Measurements from ENCODE around the gene OR2V1. TPM values are rescaled to one million over a fixed set of nuclear protein-coding genes. Genes with fewer than 3 reads are reported as not detected.
"Not testable (repeated sequence)": the region's sequence is repeated elsewhere in the genome, so short reads cannot be mapped to it uniquely, and the experiment has no call there.

The OR2V1 gene
- total RNA-seq, 2 donors from 2014 or later, result not detected

DNA sequence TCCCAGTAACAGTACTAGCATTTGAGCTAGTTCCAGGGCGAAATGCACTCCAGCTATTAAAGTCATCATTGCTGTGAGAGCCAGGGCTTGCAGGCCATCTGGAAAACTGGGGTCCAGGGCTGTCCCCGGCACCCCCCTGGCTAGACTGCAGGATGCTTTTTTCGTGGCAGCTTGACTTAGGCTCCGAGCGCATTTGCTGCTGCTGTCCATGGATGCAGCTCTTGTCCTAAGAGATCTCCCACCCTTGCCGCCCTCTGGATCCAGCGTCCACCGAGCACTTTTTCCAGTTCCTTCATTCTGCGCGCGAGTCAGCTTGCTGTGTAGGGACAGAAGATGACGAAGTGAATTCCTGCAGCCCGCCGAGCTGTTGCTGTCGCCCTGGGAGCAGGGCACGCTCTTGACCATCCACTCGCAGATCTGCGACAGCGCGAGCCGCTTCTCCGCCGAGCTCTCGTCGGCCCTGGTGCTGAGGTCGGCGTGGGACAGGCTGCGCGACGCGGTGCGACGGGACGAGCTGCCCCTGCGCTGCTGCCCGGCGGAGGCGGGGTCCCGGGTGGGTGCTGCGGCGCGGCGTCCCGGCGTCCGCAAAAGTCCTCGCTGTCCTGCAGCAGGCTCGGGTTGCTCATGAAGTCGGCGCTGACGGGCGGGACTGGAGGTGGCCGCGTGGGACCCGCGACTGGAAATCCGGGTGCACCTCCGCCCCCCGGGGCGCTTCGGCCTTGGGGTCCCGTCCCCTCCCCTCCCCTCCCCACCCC is 30.7 kb downstream of the OR2V1 start:
- DNase-seq (no peak), ATAC-seq (no peak)
- peaks cover 30% of the 10 kb centered on the region for H3K27me3 Mint-ChIP-seq
- no peak overlapping the region for H3K27ac Mint-ChIP-seq
- H3K9me3 ChIP-seq (ENCODE audit: control insufficient read depth, low read length, poor library complexity, severe bottlenecking), result no peaks in the 10 kb centered on the region
- peak overlapping the region; percentile 64 for H3K4me3 Mint-ChIP-seq
- H3K4me1 Mint-ChIP-seq, result peaks cover 4% of the 10 kb centered on the region
- H3K36me3 Mint-ChIP-seq (ENCODE audit: low read depth), result peaks cover 2% of the 10 kb centered on the region

DNA sequence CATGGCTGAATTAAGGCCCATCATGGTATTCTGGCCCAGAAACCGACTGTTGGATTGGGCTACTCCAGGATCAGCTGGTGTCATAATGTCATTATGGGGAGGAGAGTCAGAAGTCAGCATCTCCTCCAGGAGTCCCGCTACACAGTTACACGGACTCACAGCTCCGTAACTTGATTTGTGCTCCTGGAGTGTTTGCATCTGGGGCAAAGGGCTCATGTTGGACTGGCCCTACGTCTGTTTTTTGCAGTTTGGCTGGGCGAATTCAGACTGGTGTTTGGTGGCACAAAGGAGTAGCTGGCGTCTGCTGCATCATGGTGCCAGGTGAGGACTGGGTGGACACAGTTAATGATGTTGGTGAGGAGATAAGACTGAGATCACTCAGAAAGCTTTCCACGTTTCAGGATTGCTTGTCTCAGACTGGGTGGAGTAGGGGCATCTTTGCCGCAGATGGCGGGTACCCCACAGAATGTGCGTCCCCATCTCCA is 31.3 kb downstream of the OR2V1 start:
- H3K4me3 Mint-ChIP-seq, result peak overlapping the region; percentile 64
- no peaks in the 10 kb centered on the region for H3K9me3 ChIP-seq (ENCODE audit: control insufficient read depth, low read length, poor library complexity, severe bottlenecking)
- H3K27ac Mint-ChIP-seq, result no peak overlapping the region
- no peak for DNase-seq
- peaks cover 2% of the 10 kb centered on the region for H3K36me3 Mint-ChIP-seq (ENCODE audit: low read depth)
- peaks cover 4% of the 10 kb centered on the region for H3K4me1 Mint-ChIP-seq
- ATAC-seq, result no peak
- peaks cover 31% of the 10 kb centered on the region for H3K27me3 Mint-ChIP-seq

DNA sequence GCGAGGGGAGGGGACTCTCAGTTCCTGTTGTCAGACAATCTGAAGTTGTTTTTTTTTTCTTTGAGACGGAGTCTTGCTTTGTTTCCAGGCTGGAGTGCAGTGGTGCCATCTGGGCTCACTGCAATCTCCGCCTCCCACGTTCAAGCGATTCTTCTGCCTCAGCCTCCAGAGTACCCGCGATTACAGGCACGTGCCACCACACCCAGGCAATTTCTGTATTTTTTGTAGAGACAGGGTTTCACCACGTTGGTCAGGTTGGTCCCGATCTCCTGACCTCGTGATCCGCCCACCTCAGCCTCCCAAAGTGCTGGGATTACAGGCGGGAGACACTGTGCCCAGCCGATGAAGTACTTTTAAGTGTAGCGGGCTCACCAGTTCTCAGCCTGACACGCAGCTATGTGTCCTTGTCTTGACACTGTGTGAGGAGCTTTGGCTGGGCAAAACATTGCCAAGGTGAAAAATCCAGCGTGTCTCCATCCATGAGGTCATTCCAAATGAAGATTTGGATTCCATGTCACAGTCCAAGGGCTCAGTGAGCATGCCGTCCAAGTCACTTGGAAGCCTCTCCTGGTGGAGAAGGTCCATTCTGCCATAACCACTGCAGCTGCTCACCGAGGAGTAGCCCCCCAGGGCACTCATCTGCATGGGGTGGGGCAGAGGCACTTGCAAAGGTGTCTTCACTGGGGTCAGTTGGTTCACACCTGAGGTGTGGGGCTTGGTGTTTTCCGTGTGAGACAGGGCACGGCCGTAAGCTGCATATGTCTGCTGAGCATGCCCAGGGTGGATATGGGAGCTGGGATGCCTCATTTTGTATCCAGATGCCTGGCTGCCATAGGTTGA is 32.0 kb downstream of the OR2V1 start:
- Mint-ChIP-seq H3K27me3 (peaks cover 25% of the 10 kb centered on the region), H3K36me3 (ENCODE audit: low read depth) (no peaks in the 10 kb centered on the region), H3K27ac (no peak overlapping the region), H3K4me1 (peaks cover under 1% of the 10 kb centered on the region), H3K4me3 (peak overlapping the region; percentile 66)
- ATAC-seq (no peak), DNase-seq (no peak)
- no peaks in the 10 kb centered on the region for H3K9me3 ChIP-seq (ENCODE audit: control insufficient read depth, low read length, poor library complexity, severe bottlenecking)

DNA sequence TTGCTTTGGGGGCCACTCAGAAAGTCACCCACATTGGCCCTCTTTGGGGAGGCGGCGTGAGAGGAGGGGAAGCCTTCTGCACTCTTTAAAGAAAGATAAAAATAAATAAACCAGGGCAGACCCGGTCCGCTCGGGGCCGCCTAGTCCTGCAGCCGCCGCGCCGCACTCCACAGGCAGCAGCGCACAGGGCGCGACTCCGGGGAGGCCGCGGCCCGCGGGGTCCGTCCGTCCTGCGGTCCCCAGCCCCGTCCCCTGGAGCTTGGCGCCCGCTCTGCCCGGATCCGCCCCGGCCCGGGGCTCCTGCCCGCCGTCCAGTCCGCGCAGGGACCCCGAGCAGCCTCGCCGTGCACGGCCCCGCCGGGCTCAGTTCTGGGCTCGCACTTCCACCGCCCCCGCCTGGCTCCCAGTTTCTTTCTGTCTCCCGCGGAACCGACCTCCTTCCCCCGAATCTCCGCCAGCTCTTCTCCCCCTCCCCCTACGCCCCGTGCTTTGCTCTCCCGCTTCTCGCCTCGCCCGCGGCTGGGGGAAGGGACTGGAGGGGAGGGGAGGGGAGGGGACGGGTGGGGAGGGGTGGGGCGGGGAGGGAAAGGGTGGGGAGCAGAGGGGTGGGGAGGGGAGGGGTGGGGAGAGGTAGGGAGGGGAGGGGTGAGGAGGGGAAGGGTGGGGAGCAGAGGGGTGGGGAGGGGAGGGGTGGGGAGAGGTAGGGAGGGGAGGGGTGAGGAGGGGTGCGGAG is 33.0 kb downstream of the OR2V1 start:
- not testable (repeated sequence) for H3K27ac Mint-ChIP-seq; H3K36me3 Mint-ChIP-seq (ENCODE audit: low read depth); H3K4me3 Mint-ChIP-seq; H3K9me3 ChIP-seq (ENCODE audit: control insufficient read depth, low read length, poor library complexity, severe bottlenecking); H3K4me1 Mint-ChIP-seq; ATAC-seq; DNase-seq
- H3K27me3 Mint-ChIP-seq, result peaks cover 30% of the 10 kb centered on the region

DNA sequence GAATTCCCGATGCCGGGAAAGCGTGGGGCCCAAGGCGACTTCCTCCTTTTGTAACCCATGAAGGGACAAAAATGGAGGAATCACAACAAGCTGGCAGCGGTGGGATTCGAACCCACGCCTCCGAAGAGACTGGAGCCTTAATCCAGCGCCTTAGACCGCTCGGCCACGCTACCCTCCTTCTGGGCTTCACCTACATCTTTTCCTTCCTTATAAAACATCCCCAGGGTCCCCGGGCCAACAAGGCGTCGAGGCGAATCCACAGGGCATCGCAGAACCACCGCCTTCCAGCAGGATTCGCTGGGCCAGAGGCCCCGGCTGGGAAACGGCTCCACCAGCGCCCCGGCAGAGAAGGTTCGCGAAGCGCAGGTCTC is 33.6 kb downstream of the OR2V1 start:
- H3K4me1 Mint-ChIP-seq; H3K36me3 Mint-ChIP-seq (ENCODE audit: low read depth); ATAC-seq; DNase-seq; H3K9me3 ChIP-seq (ENCODE audit: control insufficient read depth, low read length, poor library complexity, severe bottlenecking); H3K4me3 Mint-ChIP-seq; H3K27ac Mint-ChIP-seq: not testable (repeated sequence)
- peaks cover 36% of the 10 kb centered on the region for H3K27me3 Mint-ChIP-seq

DNA sequence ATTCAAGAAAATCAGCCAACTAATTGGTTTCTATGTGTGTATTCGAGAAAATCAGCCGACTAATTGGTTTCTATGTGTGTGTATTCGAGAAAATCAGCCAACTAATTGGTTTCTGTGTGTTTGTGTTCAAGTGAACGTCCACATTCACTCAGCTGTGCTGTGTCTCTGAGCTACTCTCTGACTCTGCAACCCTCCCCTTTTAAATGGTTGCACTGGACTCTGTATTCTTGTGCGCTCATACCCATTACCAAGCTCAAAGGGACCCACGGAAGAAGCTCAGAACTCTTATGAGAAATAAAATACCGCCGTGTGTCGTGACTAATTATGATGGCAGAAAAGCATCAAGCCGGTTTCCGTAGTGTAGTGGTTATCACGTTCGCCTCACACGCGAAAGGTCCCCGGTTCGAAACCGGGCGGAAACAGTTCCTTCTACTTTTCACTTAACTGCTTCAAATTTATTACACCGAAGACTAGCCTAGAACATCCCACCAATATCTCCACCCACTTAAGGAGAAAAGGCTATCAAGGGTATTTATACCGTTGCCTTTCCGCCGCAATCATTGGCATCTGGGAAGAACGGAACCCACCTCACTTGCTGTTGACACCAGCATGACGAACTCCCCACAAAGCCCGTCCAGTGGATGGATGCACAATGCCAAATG is 34.1 kb downstream of the OR2V1 start:
- ATAC-seq; H3K36me3 Mint-ChIP-seq (ENCODE audit: low read depth); H3K4me3 Mint-ChIP-seq: not testable (repeated sequence)

DNA sequence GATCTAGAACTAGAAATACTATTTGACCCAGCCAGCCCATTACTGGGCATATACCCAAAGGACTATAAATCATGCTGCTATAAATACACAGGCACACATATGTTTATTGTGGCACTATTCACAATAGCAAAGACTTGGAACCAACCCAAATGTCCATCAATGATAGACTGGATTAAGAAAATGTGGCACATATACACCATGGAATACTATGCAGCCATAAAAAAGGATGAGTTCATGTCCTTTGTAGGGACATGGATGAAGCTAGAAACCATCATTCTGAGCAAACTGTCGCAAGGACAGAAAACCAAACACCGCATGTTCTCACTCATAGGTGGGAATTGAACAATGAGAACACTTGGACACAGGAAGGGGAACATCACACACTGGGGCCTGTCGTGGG is 35.8 kb downstream of the OR2V1 start:
- not testable (repeated sequence) for H3K9me3 ChIP-seq (ENCODE audit: control insufficient read depth, low read length, poor library complexity, severe bottlenecking); H3K4me3 Mint-ChIP-seq; DNase-seq; ATAC-seq; H3K27ac Mint-ChIP-seq; H3K4me1 Mint-ChIP-seq; H3K36me3 Mint-ChIP-seq (ENCODE audit: low read depth)
- H3K27me3 Mint-ChIP-seq, result peaks cover 38% of the 10 kb centered on the region

More for the DNA sequence above, 34.1 kb downstream of the OR2V1 start:
- peaks cover 40% of the 10 kb centered on the region for H3K27me3 Mint-ChIP-seq
- H3K9me3 ChIP-seq (ENCODE audit: control insufficient read depth, low read length, poor library complexity, severe bottlenecking); DNase-seq; H3K27ac Mint-ChIP-seq; H3K4me1 Mint-ChIP-seq: not testable (repeated sequence)

DNA sequence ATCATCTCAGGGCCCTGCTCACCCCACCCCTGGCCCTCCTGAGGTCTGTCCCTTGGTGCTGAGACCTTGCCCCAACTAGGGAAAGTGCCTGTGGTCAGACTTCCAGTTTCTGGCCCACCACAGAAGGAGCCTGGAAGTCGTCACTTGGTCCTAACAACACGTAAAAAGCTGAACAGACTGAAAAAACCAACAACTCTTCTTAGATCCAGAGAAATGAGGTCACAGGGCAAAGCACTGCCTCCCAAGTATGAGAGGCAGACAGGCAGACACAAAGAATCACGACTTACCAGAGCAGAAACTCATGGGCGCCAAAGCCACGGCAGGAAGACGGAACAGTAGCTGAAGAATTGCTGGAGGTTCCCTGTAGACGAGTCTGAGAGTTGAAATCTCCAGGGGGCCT is 38.5 kb downstream of the OR2V1 start:
- no peak for DNase-seq
- no peak for ATAC-seq
- H3K9me3 ChIP-seq (ENCODE audit: control insufficient read depth, low read length, poor library complexity, severe bottlenecking), result no peaks in the 10 kb centered on the region
- no peaks in the 10 kb centered on the region for H3K4me1 Mint-ChIP-seq
- no peak overlapping the region for H3K27ac Mint-ChIP-seq
- no peak overlapping the region for H3K4me3 Mint-ChIP-seq
- peaks cover 3% of the 10 kb centered on the region for H3K36me3 Mint-ChIP-seq (ENCODE audit: low read depth)
- H3K27me3 Mint-ChIP-seq, result peaks cover 32% of the 10 kb centered on the region

DNA sequence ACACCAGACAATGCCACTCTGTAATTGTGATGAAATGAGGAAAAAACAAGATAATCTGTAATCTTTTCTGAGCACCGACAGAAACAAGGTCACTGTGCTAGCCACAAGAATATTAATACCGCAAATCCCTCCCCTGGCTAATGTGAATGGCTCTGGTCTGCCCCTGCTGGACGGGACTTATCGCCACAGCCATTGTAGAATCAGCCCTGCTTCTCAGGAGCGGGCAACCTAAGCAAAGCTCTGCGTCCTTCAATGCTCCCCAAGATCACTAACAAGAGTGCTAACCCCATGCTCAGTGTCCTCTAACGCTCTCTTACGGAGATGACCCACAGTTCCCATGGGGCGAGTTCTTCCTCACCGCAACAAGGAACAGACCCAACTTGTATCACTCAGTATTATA is 42.7 kb downstream of the OR2V1 start:
- no peak for DNase-seq

DNA sequence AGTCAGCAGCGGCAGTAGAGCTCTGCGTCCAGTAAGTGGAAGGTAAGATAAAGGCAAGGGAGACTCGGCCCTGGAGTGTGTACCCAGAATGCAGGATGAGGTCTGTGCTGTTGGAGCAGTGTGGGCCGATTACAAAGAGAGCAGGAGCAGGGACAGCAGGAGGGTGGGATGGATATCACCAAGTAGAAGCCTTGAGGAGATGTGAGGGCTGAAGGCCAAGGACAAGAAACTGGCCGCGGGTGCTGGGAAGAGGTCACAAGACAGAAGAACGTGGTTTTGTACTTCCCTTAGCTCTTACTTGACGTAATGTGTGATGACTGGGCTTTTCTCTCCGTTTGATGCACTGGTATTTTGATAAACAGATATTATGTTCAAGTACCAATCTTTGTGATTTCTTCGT is 43.7 kb downstream of the OR2V1 start:
- peaks cover 64% of the 10 kb centered on the region for H3K27me3 Mint-ChIP-seq
- H3K9me3 ChIP-seq (ENCODE audit: control insufficient read depth, low read length, poor library complexity, severe bottlenecking), result no peaks in the 10 kb centered on the region
- H3K4me1 Mint-ChIP-seq, result peaks cover 2% of the 10 kb centered on the region
- H3K4me3 Mint-ChIP-seq, result no peak overlapping the region
- H3K27ac Mint-ChIP-seq, result no peak overlapping the region
- DNase-seq (no peak), ATAC-seq (no peak)
- H3K36me3 Mint-ChIP-seq (ENCODE audit: low read depth), result peaks cover under 1% of the 10 kb centered on the region

More for the DNA sequence above, 42.7 kb downstream of the OR2V1 start:
- H3K4me1 Mint-ChIP-seq, result peaks cover 2% of the 10 kb centered on the region
- no peak overlapping the region for H3K27ac Mint-ChIP-seq
- no peaks in the 10 kb centered on the region for H3K9me3 ChIP-seq (ENCODE audit: control insufficient read depth, low read length, poor library complexity, severe bottlenecking)
- no peak overlapping the region for H3K4me3 Mint-ChIP-seq
- no peak for ATAC-seq
- H3K36me3 Mint-ChIP-seq (ENCODE audit: low read depth), result peaks cover 3% of the 10 kb centered on the region
- peaks cover 64% of the 10 kb centered on the region for H3K27me3 Mint-ChIP-seq

DNA sequence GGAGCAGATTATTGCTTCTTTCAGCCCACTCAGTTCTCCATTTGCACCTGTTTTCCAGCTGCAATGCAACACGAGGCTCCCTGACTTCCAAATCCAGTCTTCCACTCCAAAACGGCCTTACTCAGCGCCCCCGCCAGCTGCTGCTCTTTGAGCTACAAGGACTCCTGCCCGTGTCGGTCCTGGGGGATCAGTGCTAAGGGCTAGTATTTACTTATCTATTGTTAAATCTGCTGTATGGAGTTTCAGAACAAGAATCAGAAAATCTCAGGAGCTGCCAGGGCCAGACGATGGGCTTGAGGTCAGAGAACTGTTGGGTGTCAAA is 44.1 kb downstream of the OR2V1 start:
- no peak for ATAC-seq
- Mint-ChIP-seq H3K27ac (no peak overlapping the region), H3K4me1 (peaks cover 2% of the 10 kb centered on the region), H3K27me3 (peaks cover 65% of the 10 kb centered on the region), H3K36me3 (ENCODE audit: low read depth) (no peaks in the 10 kb centered on the region), H3K4me3 (no peak overlapping the region)
- DNase-seq, result no peak
- no peaks in the 10 kb centered on the region for H3K9me3 ChIP-seq (ENCODE audit: control insufficient read depth, low read length, poor library complexity, severe bottlenecking)

DNA sequence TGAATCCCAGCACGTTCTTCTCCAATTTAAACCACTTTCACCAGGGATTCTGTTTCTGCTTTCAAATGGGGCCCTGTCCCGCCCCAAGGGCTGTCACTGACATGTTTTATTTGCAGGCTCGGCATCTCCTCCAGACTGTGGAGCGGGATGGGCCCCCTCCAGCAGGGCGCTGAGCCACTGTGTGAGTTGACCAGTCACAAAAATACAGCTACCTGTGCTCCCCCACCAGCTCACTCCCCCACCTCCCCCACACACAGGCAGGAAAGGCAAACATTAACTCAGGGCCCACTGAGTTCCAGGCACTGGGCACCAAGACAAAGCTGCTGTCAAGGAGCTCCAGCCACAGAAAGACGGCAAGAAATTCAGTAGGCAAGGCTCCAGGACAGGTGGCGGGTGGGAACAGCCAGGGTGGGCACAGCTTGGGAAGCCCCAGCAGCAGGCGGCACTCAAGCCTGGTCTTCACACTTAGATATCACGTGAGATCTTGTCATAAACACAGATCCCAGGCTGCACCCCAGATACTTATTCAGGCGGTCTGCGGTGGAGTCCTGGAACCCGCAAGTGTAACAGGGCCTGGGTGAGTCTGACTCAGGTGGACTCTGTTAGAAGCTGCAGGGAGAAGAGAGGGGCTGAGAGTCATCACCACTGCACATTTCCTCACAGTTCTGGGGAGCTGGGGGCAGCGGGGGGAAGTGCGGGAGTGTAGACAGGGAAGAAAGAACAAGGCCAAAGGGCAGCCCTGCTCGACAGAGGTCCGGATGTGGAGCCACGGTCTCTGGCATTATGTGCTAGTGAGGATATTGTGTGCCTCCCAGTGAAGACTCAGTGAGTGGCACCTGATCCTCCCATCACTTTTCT is 44.7 kb downstream of the OR2V1 start:
- no peak overlapping the region for H3K27ac Mint-ChIP-seq
- H3K9me3 ChIP-seq (ENCODE audit: control insufficient read depth, low read length, poor library complexity, severe bottlenecking), result no peaks in the 10 kb centered on the region
- H3K4me1 Mint-ChIP-seq, result peaks cover 2% of the 10 kb centered on the region
- no peak for ATAC-seq
- H3K27me3 Mint-ChIP-seq, result peaks cover 71% of the 10 kb centered on the region
- H3K4me3 Mint-ChIP-seq, result no peak overlapping the region
- DNase-seq, result no peak
- no peaks in the 10 kb centered on the region for H3K36me3 Mint-ChIP-seq (ENCODE audit: low read depth)
